GM21576 (cell line): Measurements from ENCODE around the gene PIEZO1.
"Not testable (repeated sequence)": the region's sequence is repeated elsewhere in the genome, so short reads cannot be mapped to it uniquely, and the experiment has no call there.

ENCODE experiments used
- ATAC-seq: cut with Tn5 transposase; IDR thresholded peaks from one replicate; pipeline ENCODE4 v1.9.1; 2021; ENCODE audit warnings: mild to moderate bottlenecking, moderate library complexity; ENCODE audit not compliant: unreplicated experiment

Gene PIEZO1

GRCh38 chr16:88785106-88785924 is at the start of gene PIEZO1:
PIEZO1 (minus strand) TSS chr16:88785220; CDS start chr16:88784964, 256 bp downstream.
- peak; percentile 34 for ATAC-seq

- no peak for ATAC-seq
These were observed 49.6 kb upstream of the PIEZO1 start for GRCh38 chr16:88834670-88835069.

GRCh38 chr16:88833086-88833485 is 48.1 kb upstream of the PIEZO1 start:
- no peak for ATAC-seq

GRCh38 chr16:88831838-88832237 is 46.8 kb upstream of the PIEZO1 start:
- no peak for ATAC-seq

GRCh38 chr16:88830783-88831182 is 45.8 kb upstream of the PIEZO1 start:
- ATAC-seq: no peak

- no peak for ATAC-seq
These were observed 45.2 kb upstream of the PIEZO1 start for GRCh38 chr16:88830258-88830657.

- ATAC-seq: no peak
These were observed 43.7 kb upstream of the PIEZO1 start for GRCh38 chr16:88828711-88829110.

GRCh38 chr16:88827727-88828126 is 42.7 kb upstream of the PIEZO1 start:
- no peak for ATAC-seq

GRCh38 chr16:88826070-88826840 is 41.2 kb upstream of the PIEZO1 start:
- no peak for ATAC-seq

GRCh38 chr16:88825146-88825545 is 40.1 kb upstream of the PIEZO1 start:
- no peak for ATAC-seq

- no peak for ATAC-seq
These were observed 39.4 kb upstream of the PIEZO1 start for GRCh38 chr16:88824256-88825077.

- ATAC-seq: not testable (repeated sequence)
These were observed 38.6 kb upstream of the PIEZO1 start for GRCh38 chr16:88823646-88824045.

- ATAC-seq: no peak
These were observed 37.4 kb upstream of the PIEZO1 start for GRCh38 chr16:88822281-88823040.

- ATAC-seq: no peak
These were observed 36.3 kb upstream of the PIEZO1 start for GRCh38 chr16:88821168-88821850.

GRCh38 chr16:88820385-88821025 is 35.5 kb upstream of the PIEZO1 start:
- ATAC-seq: no peak

GRCh38 chr16:88819126-88819525 is 34.1 kb upstream of the PIEZO1 start:
- ATAC-seq: no peak

- no peak for ATAC-seq
These were observed 33.5 kb upstream of the PIEZO1 start for GRCh38 chr16:88818575-88818874.

GRCh38 chr16:88817785-88818574 is 33.0 kb upstream of the PIEZO1 start:
- ATAC-seq: no peak
